Measurements from ENCODE around the gene ZNHIT1.

DNA sequence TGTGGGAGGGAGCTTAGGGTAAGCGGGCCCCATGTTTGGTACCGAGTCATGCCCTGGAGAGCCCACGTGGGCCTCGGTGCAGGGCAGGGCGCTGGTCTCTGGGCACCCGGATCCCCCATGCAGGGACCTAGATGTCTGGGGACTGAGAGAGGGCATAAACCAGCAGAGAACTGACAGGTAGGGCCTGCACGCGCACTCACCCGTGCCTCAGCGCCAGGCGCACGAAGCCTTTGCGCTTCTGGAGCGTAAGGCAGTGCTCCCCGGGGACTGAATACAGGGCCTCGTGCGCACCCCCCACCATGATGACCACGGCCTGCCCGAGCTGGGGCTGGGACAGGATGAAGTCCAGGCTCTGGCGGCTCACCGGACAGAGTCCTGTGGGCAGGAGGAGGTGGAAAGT lies 20.0 kb upstream of the ZNHIT1 start:
- TF ChIP-seq, protein P1, sequence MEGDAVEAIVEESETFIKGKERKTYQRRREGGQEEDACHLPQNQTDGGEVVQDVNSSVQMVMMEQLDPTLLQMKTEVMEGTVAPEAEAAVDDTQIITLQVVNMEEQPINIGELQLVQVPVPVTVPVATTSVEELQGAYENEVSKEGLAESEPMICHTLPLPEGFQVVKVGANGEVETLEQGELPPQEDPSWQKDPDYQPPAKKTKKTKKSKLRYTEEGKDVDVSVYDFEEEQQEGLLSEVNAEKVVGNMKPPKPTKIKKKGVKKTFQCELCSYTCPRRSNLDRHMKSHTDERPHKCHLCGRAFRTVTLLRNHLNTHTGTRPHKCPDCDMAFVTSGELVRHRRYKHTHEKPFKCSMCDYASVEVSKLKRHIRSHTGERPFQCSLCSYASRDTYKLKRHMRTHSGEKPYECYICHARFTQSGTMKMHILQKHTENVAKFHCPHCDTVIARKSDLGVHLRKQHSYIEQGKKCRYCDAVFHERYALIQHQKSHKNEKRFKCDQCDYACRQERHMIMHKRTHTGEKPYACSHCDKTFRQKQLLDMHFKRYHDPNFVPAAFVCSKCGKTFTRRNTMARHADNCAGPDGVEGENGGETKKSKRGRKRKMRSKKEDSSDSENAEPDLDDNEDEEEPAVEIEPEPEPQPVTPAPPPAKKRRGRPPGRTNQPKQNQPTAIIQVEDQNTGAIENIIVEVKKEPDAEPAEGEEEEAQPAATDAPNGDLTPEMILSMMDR (IDR thresholded peaks at IDR 0.05): no peak
- TF ChIP-seq, protein P2, sequence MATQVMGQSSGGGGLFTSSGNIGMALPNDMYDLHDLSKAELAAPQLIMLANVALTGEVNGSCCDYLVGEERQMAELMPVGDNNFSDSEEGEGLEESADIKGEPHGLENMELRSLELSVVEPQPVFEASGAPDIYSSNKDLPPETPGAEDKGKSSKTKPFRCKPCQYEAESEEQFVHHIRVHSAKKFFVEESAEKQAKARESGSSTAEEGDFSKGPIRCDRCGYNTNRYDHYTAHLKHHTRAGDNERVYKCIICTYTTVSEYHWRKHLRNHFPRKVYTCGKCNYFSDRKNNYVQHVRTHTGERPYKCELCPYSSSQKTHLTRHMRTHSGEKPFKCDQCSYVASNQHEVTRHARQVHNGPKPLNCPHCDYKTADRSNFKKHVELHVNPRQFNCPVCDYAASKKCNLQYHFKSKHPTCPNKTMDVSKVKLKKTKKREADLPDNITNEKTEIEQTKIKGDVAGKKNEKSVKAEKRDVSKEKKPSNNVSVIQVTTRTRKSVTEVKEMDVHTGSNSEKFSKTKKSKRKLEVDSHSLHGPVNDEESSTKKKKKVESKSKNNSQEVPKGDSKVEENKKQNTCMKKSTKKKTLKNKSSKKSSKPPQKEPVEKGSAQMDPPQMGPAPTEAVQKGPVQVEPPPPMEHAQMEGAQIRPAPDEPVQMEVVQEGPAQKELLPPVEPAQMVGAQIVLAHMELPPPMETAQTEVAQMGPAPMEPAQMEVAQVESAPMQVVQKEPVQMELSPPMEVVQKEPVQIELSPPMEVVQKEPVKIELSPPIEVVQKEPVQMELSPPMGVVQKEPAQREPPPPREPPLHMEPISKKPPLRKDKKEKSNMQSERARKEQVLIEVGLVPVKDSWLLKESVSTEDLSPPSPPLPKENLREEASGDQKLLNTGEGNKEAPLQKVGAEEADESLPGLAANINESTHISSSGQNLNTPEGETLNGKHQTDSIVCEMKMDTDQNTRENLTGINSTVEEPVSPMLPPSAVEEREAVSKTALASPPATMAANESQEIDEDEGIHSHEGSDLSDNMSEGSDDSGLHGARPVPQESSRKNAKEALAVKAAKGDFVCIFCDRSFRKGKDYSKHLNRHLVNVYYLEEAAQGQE (IDR thresholded peaks at IDR 0.05; ENCODE audit: low read depth, low read length): no peak
- TF ChIP-seq TEAD4 (IDR thresholded peaks at IDR 0.05; ENCODE audit: borderline replicate concordance, insufficient read depth) (no peak), EZH2phosphoT487 (IDR thresholded peaks at IDR 0.05; ENCODE audit: borderline replicate concordance, low read depth) (no peak), MXI1 (IDR thresholded peaks at IDR 0.05; ENCODE audit: low read depth, low read length) (no peak), YY1 (IDR thresholded peaks at IDR 0.05; ENCODE audit: low read depth) (no peak), NFIC (IDR thresholded peaks at IDR 0.05; ENCODE audit: borderline replicate concordance) (no peak)
- TF ChIP-seq, protein P3, sequence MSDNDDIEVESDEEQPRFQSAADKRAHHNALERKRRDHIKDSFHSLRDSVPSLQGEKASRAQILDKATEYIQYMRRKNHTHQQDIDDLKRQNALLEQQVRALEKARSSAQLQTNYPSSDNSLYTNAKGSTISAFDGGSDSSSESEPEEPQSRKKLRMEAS (IDR thresholded peaks at IDR 0.05; ENCODE audit: low read depth): no peak
